ENCODE results near the gene TINAG. TPM values are rescaled to one million over a fixed set of nuclear protein-coding genes. Genes with fewer than 3 reads are reported as not detected.

Gene TINAG
- total RNA-seq, 1 donor: not detected

DNA sequence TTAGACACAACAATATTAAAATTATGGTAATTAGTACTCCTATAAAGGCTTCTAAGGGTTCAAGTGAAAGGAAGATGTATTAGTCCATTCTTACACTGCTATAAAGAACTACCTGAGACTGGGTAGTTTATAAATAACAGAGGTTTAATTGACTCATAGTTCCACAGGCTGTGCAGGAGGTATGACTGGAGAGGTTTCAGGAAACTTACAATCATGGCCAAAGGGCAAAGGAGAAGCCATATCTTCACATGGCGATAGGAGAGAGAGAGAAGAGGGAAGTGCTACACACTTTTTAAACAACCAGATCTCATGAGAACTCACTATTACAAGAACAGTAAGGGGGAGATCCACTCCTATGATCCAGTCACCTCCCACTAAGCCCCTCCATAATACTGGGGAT lies 52.9 kb downstream of the TINAG start:
- TF ChIP-seq, protein P1, sequence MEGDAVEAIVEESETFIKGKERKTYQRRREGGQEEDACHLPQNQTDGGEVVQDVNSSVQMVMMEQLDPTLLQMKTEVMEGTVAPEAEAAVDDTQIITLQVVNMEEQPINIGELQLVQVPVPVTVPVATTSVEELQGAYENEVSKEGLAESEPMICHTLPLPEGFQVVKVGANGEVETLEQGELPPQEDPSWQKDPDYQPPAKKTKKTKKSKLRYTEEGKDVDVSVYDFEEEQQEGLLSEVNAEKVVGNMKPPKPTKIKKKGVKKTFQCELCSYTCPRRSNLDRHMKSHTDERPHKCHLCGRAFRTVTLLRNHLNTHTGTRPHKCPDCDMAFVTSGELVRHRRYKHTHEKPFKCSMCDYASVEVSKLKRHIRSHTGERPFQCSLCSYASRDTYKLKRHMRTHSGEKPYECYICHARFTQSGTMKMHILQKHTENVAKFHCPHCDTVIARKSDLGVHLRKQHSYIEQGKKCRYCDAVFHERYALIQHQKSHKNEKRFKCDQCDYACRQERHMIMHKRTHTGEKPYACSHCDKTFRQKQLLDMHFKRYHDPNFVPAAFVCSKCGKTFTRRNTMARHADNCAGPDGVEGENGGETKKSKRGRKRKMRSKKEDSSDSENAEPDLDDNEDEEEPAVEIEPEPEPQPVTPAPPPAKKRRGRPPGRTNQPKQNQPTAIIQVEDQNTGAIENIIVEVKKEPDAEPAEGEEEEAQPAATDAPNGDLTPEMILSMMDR (IDR thresholded peaks at IDR 0.05; ENCODE audit: insufficient read depth, low read length): no peak
- no peak overlapping the region for H3K4me3 ChIP-seq (ENCODE audit: low read depth, low read length)
- DNase-seq (ENCODE audit: low read depth): no peak

DNA sequence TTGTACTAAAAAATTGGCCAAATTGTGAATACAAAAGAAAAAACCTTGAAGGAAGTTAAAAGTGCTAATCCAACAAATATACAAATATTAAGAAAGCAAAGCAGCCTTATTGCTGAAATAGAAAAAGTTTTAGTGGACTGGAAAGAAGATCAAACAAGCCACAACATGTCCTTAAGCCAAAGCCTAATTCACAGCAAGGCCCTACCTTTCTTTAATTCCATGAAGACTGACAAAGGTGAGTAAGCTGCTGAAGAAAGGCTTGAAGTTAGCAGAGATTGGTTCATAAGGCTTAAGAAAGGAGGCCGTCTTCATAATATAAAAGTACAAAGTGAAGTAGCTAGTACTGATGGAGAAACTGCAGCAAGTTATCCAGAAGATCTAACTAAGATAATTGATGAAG lies 53.5 kb downstream of the TINAG start:
- TF ChIP-seq, protein P1 (IDR thresholded peaks at IDR 0.05; ENCODE audit: insufficient read depth, low read length): no peak
- no peak overlapping the region for H3K4me3 ChIP-seq (ENCODE audit: low read depth, low read length)
- DNase-seq (ENCODE audit: low read depth): no peak

DNA sequence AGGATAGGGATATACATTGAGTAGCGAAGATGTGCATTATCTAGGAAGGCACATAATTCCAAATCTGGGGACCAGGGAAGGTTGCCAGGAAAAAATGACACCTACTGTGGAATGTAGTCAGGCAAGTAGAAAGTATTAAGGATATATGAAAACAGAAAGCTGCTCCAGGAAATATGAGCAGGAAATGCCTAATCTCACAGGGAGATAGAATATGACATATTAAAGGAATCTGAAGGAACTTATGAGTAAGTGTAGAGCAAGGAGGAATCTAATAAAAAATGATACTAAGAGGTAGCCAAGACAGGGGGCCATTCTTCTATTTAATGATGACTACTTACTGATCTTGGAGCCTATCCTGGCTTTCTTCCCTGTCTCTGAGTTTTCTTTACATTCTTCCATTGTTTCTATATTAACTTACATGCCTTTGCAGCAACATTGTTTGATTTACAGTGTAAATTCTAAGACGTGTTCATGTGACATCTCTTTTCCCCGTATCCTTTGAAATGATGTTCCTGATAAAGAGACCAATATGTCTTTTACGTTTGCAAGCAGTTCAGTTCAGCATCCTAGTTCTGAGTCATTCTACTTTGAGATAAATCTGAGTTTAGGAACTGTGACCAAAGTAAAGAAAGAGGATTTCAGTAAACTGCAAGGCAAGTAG lies 58.6 kb downstream of the TINAG start:
- TF ChIP-seq, protein P1 (IDR thresholded peaks at IDR 0.05; ENCODE audit: insufficient read depth, low read length): no peak
- peak; percentile 77 for DNase-seq (ENCODE audit: low read depth)

DNA sequence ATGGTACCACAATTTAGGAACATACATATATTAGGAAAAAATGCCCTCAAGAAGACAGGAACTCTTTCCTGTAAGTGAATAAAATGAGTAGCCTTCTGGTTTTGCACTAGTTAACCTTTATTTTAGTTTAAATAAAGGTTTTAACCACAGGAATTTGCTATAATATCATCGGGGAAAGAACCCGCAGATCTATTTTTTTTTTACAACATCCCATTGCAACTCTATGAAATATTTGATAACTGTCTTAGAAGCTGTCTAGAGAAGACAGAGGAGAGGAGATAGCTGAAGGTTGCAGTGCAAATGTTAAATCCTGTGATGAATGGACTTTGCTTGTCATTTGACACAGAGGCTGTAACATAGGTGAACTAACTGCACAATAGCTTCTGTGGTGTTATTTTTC lies 69.5 kb downstream of the TINAG start:
- no peak overlapping the region for H3K4me3 ChIP-seq (ENCODE audit: low read depth, low read length)
- no peak for DNase-seq (ENCODE audit: low read depth)
- TF ChIP-seq, protein P1 (IDR thresholded peaks at IDR 0.05; ENCODE audit: insufficient read depth, low read length): no peak

More for the DNA sequence above, 58.6 kb downstream of the TINAG start:
- H3K4me3 ChIP-seq (ENCODE audit: low read depth, low read length): no peak overlapping the region

DNA sequence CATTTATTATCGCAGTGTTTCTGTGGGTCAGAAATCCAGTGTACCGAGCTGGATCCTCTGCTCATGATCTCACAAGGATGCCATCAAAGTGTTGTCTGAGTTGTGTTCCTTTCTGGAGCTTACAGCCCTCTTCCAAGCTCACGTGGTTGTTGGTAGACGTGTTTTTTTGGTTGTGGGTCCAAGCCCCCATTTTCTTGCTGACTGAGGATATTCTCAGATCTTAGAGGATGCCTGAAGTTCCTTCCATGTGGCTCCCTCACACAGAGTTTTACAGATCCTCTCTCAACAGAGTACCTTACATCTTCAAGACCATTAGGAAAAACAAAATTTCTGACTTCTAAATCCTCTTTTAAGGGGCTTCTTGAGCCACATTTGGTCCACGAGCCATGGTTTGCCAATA lies 78.1 kb downstream of the TINAG start:
- DNase-seq (ENCODE audit: low read depth): no peak
- no peak overlapping the region for H3K4me3 ChIP-seq (ENCODE audit: low read depth, low read length)
- TF ChIP-seq, protein P1 (IDR thresholded peaks at IDR 0.05; ENCODE audit: insufficient read depth, low read length): no peak

DNA sequence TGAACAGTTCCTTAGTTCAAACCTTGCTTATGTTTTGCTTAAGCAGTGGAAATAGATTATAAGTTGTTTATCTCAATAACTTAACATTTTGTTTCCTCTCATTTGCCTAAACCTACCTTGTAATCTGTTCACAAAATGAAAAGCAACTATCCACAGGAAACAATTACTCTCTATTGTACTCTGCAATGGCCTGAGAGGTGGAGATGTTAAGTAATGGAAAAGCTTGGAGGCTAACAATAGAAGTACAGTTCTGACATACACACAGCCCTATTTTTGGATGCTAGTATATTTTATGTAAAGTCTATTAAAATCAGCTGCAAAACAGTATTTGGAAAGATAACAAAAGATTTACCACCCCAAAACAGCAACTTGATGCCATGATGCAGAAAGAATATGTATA lies 82.1 kb downstream of the TINAG start:
- no peak for DNase-seq (ENCODE audit: low read depth)
- TF ChIP-seq, protein P1 (IDR thresholded peaks at IDR 0.05; ENCODE audit: insufficient read depth, low read length): no peak
- H3K4me3 ChIP-seq (ENCODE audit: low read depth, low read length): no peak overlapping the region

DNA sequence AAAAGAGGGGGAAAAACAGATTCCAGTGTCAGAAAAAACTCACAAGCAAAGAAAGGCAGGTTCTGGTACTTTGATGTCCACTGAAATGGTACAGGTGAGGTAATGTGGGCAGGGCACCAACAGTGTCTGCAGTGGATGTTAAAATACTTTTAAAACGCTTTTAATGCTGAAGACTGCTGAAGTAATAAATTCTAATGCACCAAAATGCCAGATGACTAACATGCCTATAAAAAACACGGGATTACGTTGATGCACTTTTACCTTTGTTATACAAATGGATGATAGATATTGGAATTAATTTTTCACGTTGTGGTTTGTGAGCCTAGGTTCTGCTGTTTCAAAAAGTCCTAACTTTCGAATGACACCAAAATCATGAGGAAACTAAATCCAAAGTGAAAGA lies 83.3 kb downstream of the TINAG start:
- H3K4me3 ChIP-seq (ENCODE audit: low read depth, low read length): no peak overlapping the region
- DNase-seq (ENCODE audit: low read depth): no peak
- TF ChIP-seq, protein P1 (IDR thresholded peaks at IDR 0.05; ENCODE audit: insufficient read depth, low read length): no peak
